Gastrocnemius medialis (tissue), 4 donors: Measurements from ENCODE around the gene KCMF1.

Experiments
- POLR2A ChIP-seq, 2 donors: fragments of 450-650 bp; IDR thresholded peaks; one replicate each; pipeline ENCODE4 v1.6.1; 2017; ENCODE audit warnings: antibody characterized with exemption in 2 of 2, mild to moderate bottlenecking in 2 of 2, moderate library complexity in 2 of 2
- TF ChIP-seq, protein P1 (sequence below), 5 experiments: fragments of 450-650 bp in 3 of 5; fragments of 200-600 bp in 2 of 5; sonication (generic) in 2 of 5; IDR thresholded peaks in 4 of 5; conservative IDR thresholded peaks in 1 of 5; 1 replicate in 4 of 5; 2 replicates in 1 of 5; pipeline ENCODE4 v1.5.1; 2016 to 2019; ENCODE audit warnings: antibody characterized with exemption in 5 of 5, mild to moderate bottlenecking in 3 of 5, moderate library complexity in 3 of 5

DNA sequence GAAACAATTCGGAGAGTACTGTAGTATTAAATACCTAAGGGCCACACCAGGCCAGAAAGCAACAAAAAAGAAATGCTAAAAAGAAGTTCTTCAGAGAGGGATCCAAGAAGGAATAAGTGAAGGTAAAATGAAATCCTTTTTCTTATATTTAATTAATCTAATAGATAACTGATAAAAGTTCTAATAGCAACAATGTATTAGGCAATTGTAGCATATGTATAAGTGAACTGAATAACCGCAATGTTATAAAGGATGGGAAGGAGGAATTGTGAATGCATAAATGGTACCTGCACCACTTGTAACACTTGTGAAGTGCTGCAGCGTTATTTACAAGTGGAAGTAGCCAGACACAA lies 43.7 kb upstream of the KCMF1 start:
- TF ChIP-seq, protein P1, sequence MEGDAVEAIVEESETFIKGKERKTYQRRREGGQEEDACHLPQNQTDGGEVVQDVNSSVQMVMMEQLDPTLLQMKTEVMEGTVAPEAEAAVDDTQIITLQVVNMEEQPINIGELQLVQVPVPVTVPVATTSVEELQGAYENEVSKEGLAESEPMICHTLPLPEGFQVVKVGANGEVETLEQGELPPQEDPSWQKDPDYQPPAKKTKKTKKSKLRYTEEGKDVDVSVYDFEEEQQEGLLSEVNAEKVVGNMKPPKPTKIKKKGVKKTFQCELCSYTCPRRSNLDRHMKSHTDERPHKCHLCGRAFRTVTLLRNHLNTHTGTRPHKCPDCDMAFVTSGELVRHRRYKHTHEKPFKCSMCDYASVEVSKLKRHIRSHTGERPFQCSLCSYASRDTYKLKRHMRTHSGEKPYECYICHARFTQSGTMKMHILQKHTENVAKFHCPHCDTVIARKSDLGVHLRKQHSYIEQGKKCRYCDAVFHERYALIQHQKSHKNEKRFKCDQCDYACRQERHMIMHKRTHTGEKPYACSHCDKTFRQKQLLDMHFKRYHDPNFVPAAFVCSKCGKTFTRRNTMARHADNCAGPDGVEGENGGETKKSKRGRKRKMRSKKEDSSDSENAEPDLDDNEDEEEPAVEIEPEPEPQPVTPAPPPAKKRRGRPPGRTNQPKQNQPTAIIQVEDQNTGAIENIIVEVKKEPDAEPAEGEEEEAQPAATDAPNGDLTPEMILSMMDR (IDR thresholded peaks at IDR 0.05 in 4 of 5, conservative IDR thresholded peaks at IDR 0.05 in 1 of 5): no peak
- no peak for TF ChIP-seq POLR2A (IDR thresholded peaks at IDR 0.05)
